ENCODE results near the gene NPC1L1.

DNA sequence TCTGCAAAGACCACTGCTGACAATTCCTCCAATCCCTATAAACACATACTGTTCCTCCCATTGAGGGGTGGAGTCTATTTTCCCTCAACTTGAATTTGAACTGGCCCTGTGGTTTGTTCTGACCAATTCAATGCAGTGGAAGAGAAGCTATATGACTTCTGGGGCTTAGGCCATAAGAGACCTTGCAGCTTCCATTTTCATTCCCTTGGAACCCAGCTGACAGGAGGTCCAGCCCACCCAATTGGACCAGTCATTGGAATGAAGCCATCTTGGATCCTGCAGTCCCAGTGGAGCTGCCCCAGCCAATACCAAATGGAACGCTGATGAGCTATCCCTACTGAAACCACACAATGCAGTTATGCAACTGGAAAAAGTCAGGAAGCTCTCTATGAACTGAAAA lies 49.8 kb upstream of the NPC1L1 start:
- TF ChIP-seq POLR2A (IDR thresholded peaks at IDR 0.05; ENCODE audit: extremely low read depth, insufficient read length) (no peak), CTCF (IDR thresholded peaks at IDR 0.05; ENCODE audit: low read depth, low read length) (no peak)
